ENCODE measurements around the gene RFXANK. TPM values are rescaled to one million over a fixed set of nuclear protein-coding genes. Genes with fewer than 3 reads are reported as not detected.
A peak's percentile ranks its signal among the peaks of the same experiment; 100 is the strongest.

Gene RFXANK
- total RNA-seq, 1 experiment from 2014 or later, result 81.8 TPM

DNA sequence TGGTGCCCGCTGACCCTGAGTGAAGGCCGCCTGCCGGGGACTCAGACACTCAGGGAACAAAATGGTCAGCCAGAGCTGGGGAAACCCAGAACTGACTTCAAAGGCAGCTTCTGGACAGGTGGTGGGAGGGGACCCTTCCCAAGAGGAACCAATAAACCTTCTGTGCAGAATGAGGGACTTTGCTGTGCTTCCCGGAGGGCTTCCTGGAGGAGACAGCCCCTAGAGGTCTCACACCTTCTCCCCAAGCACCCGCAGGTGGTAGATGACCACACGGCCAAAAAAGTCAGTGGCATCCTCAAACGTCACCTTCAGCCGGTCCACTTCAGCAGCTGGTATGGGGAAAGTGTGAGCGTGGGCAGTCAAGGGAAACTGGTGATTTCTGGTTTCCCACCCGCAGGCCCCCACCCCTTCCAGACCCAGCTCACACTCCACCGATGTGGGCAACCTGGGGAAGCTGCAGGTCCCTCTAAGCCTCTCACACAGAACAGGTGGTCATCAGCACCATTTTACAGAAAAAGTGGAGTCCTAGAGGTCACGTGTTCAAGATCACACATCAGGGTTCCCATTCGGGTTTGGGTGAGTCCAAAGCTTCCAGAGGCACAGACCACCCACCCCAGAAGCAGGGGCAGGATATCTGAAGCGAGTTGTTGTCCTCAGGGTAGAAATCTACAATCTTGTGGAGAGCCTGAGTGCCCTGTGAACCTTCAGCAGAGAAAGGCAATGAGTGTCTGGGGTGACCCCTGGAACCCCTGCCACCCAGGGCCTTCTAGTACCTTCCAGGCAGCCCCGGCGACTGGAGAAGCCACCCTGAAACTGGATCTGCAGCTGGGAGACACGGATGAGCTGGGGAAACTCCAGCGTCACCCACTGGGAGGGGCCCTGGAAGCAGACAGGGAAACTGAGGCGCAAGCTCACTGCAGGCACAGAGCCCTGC, 9.9 kb downstream of the RFXANK start:
- TF ChIP-seq, protein P1, sequence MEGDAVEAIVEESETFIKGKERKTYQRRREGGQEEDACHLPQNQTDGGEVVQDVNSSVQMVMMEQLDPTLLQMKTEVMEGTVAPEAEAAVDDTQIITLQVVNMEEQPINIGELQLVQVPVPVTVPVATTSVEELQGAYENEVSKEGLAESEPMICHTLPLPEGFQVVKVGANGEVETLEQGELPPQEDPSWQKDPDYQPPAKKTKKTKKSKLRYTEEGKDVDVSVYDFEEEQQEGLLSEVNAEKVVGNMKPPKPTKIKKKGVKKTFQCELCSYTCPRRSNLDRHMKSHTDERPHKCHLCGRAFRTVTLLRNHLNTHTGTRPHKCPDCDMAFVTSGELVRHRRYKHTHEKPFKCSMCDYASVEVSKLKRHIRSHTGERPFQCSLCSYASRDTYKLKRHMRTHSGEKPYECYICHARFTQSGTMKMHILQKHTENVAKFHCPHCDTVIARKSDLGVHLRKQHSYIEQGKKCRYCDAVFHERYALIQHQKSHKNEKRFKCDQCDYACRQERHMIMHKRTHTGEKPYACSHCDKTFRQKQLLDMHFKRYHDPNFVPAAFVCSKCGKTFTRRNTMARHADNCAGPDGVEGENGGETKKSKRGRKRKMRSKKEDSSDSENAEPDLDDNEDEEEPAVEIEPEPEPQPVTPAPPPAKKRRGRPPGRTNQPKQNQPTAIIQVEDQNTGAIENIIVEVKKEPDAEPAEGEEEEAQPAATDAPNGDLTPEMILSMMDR (conservative IDR thresholded peaks at IDR 0.05), result no peak
- H3K4me2 ChIP-seq (ENCODE audit: insufficient read depth, insufficient read length, low read length), result peak overlapping the region; percentile 68
- no peak for DNase-seq
- no peak overlapping the region for H4K8ac ChIP-seq (replicated peaks; ENCODE audit: insufficient read length, low read depth, low read length)
- peaks cover 42% of the 10 kb centered on the region for H3K27me3 Mint-ChIP-seq (ENCODE audit: low read depth)
- no peak overlapping the region for H2BK12ac ChIP-seq (ENCODE audit: insufficient read length, low read depth, low read length)
- H3K36me3 Mint-ChIP-seq (ENCODE audit: insufficient read depth in 1 of 3, low read depth in 3 of 3), result peaks cover 7 to 42% (median 35%) of the 10 kb centered on the region in 3 experiments; a peak in 6 of 7 replicates
- H3K9ac ChIP-seq (ENCODE audit: extremely low read depth, insufficient read length, low read length), result peak overlapping the region; percentile 51
- H4K91ac ChIP-seq (ENCODE audit: insufficient read length, low read depth, low read length), result no peak overlapping the region
- H3K9me3 ChIP-seq (ENCODE audit: control insufficient read depth, low read depth, low read length), result no peaks in the 10 kb centered on the region
- peak overlapping the region; percentile 92 for H3K4me3 Mint-ChIP-seq
- peaks cover 21% of the 10 kb centered on the region; the same call in 1 of the 2 replicates for H3K27me3 ChIP-seq (ENCODE audit: insufficient read depth, low read length)
- H3K4me1 ChIP-seq (ENCODE audit: insufficient read depth, low read length), result no peaks in the 10 kb centered on the region
- H4K5ac ChIP-seq (ENCODE audit: insufficient read length, low read depth, low read length), result no peak overlapping the region
- WGBS (ENCODE audit: extremely low coverage, insufficient read length, low lambda C conversion rate), result no CpG with 5 or more reads among the region's 19 CpGs
- no peak overlapping the region for H3T11ph ChIP-seq (ENCODE audit: low read length)
- H3K4ac ChIP-seq (ENCODE audit: low read depth, low read length), result no peak overlapping the region
- H3K27ac Mint-ChIP-seq, result no peak overlapping the region; a peak in 2 of 7 replicates
- no peak overlapping the region for H3K56ac ChIP-seq (ENCODE audit: insufficient read length, low read depth, low read length)
- H2BK120ac ChIP-seq (ENCODE audit: low read depth, low read length, poor library complexity, severe bottlenecking), result no peak overlapping the region
- no peaks in the 10 kb centered on the region for H3K79me1 ChIP-seq (ENCODE audit: insufficient read depth, low read depth, low read length, poor library complexity, severe bottlenecking)
- H3K79me2 ChIP-seq (ENCODE audit: insufficient read depth, low read length), result no peaks in the 10 kb centered on the region
- no peak overlapping the region for H3K27ac ChIP-seq (ENCODE audit: insufficient read length, low read depth, low read length)
- peaks cover 14 to 25% of the 10 kb centered on the region in 2 experiments for H3K4me1 Mint-ChIP-seq
- no peak overlapping the region for H2BK5ac ChIP-seq (ENCODE audit: insufficient read length, low read length)
- H4K20me1 ChIP-seq (ENCODE audit: control insufficient read depth, insufficient read depth, insufficient read length), result no peaks in the 10 kb centered on the region
- H3K9me3 Mint-ChIP-seq, result peaks cover 0 to 6% of the 10 kb centered on the region in 2 experiments; a peak in 2 of 5 replicates
- no peak overlapping the region for H3K23ac ChIP-seq (ENCODE audit: insufficient read length, low read depth, low read length)
- no peak overlapping the region for H2BK20ac ChIP-seq (ENCODE audit: low read depth, low read length, poor library complexity, severe bottlenecking)
- no peak overlapping the region for H2AFZ ChIP-seq (ENCODE audit: low read length)
- no peak overlapping the region for H3K18ac ChIP-seq (ENCODE audit: insufficient read length, low read depth, low read length)
- H3K14ac ChIP-seq (ENCODE audit: insufficient read depth, low read length), result no peak overlapping the region
- no peak overlapping the region for H2AK5ac ChIP-seq (ENCODE audit: insufficient read length, low read length)
- H3K23me2 ChIP-seq (ENCODE audit: insufficient read length, low read depth, low read length, poor library complexity, severe bottlenecking), result peaks cover 7% of the 10 kb centered on the region
- no peak overlapping the region for H2BK15ac ChIP-seq (ENCODE audit: low read depth, low read length)
